Limb (tissue), 2 donors: Measurements from ENCODE around the gene SULT2A1.
"Not testable (repeated sequence)": the region's sequence is repeated elsewhere in the genome, so short reads cannot be mapped to it uniquely, and the experiment has no call there.

Experiments
- DNase-seq, 2 donors: peaks; one replicate each; pipeline ENCODE4 v3.0.0-alpha.2; 2016; ENCODE audit errors: extremely low spot score in 2 of 2

Gene SULT2A1

DNA sequence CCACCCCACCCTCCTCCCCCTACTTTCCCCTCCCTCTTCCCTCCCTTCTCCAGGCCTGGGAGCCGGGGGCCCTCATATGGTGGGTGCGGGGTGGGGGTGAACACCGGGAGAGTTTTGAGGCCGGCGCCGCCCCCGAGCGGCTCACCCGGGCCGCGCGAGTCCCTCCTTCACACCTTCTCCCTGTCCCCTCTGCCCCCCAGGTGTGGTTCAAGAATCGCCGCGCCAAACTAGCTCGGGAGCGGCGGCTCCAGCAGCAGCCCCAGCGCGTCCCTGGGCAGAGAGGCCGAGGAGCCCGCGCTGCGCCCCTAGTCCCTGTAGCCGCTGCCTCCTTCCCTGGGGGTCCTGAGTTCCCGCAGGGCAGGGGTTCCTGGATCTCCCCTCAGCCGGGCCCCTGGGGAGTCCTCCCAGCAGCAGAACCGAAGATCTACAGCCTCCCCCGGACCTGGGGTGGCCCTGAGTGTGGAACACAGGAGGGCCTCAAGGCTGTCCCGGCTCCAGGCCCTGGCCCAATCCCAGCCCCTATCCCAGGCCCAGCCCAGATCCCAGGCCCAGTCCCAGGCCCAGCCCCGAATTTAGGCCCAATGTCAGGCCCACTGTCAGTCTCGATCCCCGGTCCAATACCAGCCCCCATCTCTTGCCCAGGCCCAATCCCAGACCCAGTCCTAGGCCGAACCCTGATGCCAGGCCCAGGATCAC lies 25.4 kb downstream of the SULT2A1 start:
- DNase-seq = no peak

DNA sequence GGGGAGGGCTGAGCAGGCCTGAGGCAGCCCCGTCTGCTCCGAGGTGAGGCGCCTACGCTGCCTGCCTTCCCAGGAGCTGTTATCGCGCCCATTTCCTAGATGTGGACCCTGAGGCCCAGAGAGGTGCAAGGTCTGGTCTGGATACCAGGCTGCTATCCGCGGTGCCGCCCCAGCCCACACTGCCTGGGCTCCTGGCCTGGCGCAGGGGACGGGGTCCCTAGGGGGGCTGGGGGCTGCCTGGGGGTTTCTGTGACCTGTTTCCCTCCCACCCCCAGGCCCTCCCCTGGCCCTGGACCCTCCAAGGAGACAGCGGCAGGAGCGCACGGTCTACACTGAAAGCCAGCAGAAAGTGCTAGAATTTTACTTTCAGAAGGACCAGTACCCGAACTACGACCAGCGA lies 26.3 kb downstream of the SULT2A1 start:
- not testable (repeated sequence) for DNase-seq

DNA sequence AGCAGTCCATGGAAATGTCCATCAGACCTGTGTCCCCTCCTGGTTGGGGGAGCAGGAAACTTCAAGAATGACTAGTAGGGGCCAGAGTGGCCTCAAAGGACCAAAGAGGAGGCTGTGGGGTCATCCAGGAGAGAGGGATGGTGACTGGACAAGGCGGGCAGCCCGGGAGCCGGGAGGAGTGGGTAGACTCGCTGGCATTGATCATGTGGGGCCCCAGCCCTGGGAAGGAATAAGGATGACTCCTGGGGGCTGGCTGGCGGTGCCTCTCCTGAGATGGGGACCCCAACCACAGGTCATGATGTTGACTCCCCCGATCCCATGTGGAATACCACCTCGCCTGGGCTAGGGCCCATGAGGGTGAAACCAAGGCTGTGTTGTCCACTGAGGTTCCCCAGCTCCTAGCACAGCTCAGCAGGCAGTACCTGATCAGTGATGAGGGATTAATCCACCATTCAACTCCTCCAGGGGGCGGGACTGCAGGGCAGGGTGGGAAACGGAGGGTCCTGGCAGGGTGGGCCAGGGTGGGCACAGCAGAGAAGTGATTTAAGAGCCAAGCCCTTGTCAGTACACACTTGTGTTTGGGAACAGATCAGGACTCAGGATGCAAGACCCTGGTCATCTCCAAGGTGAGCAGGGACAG lies 27.3 kb downstream of the SULT2A1 start, which contains the start of gene TPRX2:
Gene TPRX2, plus strand, starts transcription at position 590 of the 640 bp plus-strand sequence. Its CDS starts 12 bp downstream, at position 602.
- not testable (repeated sequence) for DNase-seq

DNA sequence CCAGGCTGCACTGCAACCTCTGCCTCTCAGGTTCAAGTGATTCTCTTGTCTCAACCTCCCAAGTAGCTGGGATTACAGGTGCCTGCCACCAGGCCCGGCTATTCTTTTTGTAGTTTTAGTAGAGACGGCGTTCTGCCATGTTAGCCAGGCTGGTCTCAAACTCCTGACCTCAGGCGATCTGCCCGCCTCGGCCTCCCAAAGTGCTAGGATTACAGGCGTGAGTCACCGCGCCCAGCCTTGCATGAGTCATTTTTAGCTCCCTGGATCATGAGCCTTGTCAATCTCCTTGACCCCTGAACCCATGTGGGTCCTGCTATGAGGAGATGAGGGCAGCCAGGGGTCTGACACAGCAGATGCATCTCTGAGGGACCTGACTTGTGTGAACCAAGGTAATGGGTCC lies 27.9 kb downstream of the SULT2A1 start:
- not testable (repeated sequence) for DNase-seq

DNA sequence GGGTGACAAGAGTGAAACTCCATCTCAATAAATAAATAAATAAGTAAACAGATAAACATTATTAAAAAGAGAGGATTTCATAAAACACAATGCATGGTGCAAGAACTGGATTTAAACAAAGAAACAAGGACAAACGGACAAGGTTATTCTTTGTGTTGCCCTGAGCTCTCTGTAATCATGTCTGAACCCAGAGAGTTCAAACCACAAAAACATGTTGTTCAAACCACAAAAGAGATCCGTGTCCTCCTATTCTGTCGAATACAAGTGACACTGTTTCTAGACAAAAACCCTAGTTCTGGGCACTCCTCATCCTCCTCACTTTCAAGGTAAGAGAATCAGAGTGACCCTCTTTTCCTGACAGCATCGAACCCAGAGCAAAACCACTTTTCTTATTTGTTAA lies 31.7 kb downstream of the SULT2A1 start:
- no peak for DNase-seq

DNA sequence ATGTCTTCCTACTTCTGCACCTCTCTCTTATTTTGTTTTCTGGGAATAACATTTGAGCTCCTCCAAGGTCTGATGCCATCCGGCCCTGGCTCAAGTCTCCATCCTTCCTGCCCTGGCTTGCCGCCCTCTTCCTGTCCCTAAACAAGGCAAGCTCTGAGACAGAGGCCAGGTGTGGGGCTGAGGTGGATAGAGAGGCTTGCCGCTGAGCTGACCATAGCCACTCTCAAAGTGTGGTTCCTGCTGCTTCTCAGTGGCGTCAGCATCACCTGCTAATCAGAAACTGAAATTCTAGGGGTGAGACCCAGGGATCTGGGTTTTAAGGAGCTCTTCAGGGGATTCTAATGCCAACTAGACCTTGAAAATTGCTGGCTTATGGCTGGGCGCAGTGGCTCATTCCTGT lies 33.1 kb downstream of the SULT2A1 start:
- DNase-seq = no peak

DNA sequence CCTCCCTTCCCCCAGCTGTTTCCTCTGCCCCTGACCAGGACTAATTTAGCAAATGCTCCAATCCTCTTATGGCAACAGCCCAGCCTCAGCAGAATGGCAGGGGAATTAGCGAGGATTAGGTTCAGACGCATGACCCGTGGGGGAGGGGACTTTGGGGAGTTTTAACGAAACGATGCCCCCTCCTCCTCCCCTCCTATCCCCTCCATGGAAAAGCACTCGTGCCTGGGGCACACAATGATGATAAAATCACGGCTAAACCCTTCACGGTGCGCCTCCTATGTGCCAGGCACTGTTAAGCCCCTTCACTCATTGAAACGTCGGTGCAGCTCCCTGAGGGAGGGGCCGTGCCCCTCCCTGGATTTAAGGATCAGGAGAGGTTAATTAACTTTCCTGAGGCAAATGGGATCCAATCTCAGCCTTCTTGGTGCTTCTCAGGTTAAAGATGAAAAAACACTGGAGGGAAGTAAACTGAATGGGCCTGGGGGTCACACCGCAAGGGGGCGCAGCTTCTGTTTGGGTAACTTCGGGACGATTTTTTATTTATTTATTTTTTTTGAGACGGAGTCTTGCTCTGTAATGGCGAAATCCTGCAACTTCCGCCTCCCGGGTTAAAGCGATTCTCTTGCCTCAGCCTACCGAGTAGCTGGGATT lies 37.2 kb downstream of the SULT2A1 start:
- DNase-seq = peak in 1 of 2 donors; percentile 8

DNA sequence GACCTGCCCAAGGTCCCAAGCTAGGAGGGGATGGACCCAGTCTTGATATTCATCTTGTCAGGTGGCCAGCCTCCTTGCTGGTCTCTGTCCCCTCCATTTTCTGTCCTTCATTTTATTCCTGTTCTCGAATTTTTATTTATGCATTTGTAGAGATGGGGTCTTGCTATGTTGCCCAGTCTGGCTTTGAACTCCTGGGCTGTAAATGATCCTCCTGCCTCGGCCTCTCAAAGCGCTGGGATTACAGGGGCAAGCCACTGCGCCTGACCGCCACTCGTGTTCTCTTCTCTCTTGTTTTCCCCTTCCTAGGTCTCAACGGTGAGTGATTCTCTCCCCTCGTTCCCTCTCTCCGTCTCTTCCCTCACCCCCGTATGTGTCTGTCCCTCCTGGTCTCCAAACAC lies 37.7 kb downstream of the SULT2A1 start:
- no peak for DNase-seq

DNA sequence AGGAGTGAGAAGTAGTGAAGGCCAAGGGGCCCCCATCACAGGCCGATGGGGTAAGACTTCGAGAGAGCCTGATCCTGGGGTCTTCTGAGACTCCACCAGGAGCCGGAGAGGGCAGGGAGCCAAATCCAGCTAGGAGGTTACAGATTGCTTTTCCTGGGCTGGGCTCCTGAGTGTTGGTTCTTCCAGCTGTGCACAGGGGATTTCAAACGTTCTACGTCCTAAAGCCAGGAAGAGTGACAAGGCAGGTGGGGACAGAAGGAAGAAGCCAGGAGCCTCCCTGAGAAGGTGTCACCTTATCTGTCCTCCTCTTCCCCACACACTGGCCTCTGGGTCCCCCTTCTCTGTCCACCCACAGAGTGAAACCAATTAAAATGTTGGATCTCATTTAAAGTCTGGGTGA lies 43.2 kb downstream of the SULT2A1 start:
- DNase-seq = no peak

DNA sequence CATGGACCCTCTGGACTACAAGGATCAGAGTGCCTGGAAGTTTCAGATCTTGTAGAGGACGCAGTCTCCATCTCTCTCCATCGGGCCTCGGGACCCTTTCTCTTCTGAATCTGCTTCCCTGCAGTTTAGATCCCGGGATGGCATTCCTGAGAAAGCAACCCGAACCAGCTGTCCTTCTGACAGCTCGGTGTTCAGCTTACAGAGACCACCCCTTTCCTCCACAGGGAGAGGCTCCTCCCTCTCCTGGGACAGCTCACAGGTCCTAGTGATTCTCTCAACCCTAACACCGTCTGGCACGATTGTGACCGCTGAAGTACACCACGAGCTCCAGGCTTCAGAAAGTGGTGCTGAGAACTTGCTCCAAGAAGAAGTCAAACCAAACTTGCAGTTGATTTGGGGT lies 46.2 kb downstream of the SULT2A1 start:
- DNase-seq = no peak

DNA sequence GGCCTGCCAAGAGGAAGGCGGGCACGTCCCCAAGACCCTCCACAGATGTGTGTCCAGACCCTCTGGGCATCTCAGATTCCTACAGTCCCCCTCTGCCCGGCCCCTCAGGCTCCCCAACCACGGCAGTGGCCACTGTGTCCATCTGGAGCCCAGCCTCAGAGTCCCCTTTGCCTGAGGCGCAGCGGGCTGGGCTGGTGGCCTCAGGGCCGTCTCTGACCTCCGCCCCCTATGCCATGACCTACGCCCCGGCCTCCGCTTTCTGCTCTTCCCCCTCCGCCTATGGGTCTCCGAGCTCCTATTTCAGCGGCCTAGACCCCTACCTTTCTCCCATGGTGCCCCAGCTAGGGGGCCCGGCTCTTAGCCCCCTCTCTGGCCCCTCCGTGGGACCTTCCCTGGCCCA lies 46.7 kb downstream of the SULT2A1 start:
- no peak for DNase-seq

DNA sequence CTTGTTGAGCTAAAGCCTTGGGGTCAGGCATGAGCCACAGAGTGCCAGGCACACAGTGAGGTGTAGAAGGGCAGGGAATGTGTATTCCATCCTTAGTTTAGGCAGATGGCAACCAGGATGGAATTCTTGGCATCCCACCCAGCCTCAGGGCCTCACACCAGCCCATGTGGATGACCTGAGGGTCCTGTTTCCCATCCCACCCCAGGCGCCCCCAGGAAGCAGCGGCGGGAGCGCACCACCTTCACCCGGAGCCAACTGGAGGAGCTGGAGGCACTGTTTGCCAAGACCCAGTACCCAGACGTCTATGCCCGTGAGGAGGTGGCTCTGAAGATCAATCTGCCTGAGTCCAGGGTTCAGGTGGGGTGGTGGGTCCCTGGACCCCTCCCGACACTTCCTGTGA lies 50.1 kb downstream of the SULT2A1 start:
- no peak for DNase-seq

DNA sequence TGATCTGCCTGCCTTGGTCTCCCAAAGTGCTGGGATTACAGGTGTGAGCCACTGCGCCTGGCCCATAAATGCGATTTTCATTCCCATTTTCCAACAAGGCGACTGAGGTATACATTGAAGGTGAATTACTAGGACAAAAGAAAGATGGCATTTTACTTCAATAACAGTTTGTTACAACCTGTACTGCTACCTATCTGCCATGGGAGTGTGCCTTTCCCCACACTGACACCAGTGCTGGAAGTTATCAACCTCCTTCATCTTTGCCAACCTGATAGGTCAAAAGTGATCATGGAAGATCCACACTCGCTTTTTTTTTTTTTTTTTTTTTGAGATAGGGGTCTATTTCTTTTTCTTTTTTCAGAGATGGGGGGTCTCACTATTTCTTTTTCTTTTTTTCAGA lies 53.4 kb downstream of the SULT2A1 start:
- no peak for DNase-seq

DNA sequence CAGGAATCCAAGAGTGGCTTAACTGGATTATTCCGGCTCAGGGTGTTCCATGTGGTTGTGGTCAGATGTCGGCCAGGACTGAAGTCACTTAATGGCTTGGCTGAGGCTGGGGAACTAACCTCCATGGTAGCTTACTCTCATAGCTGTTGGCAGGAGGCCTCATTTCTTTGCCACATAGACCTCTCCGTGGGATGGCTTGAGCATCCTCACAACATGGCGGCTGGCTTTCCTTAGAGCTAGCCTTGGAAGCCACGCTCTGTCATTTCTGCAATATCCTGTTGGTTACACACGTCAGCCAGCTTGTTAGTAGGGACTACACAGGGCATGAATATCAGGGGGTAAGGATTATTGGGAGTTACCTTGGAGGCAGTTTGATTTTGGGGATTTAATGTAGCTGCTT lies 59.3 kb downstream of the SULT2A1 start:
- no peak for DNase-seq

DNA sequence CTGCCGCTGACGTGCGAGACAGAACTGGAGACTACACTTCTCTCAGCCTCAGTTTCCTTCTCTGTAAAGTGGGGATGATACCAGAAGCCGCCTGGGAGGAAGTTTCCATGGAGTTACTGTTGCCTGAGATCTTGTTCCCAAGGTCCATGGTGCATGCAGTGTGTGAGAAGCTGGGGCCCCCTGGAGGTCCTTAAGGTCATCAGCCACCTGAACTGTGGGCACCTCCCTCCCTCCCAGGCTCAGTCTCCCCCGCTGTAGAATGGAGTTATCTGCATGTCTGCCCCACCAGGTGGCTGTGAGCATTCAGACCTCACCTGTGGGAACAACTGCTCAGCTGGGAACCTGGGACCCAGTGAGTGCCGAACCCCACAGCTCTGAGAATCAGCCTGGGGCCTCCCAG lies 61.7 kb downstream of the SULT2A1 start:
- DNase-seq = no peak

DNA sequence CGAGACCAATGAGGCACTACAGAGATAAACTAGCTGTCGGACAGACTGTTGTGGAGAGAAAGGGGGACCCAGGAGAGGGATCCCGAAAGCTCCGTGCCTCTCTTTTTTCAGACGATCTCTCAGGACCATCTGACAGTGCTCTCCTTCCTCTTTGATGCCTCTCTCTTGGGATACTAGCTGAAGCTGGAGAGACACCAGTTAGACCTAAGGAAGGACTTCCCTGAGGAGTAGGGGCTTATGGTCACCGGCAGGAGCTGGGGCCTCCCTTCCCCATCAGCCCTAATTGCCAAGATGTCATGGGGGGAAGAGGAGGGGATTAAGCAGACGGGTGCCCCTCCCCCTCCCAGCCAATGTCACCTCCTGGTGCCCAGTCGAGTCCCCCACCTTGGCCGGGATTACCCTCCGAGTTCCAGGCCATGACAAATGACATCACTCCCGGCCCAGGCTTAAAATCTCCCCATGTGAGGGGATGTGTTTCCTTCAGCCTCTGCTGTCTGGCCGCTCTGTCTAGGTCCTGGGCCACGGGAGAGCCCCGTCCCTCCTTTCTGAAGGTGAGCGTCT lies 64.6 kb downstream of the SULT2A1 start, which contains the start of gene CRX:
Gene CRX, plus strand, starts transcription at position 478 of the 561 bp plus-strand sequence. CDS start 12,507 bp downstream, outside the sequence.
- DNase-seq = no peak
